Adipocyte (in vitro differentiated cells): ENCODE measurements around the gene SAMD4A.

Experiments used
- DNase-seq: peaks from one replicate; pipeline ENCODE4 v3.0.0-alpha.2; 2015; ENCODE audit warnings: low read depth
- H3K27me3 ChIP-seq: replicated peaks from 2 replicates; pipeline ENCODE4 v1.7.0; 2013; ENCODE audit warnings: mild to moderate bottlenecking, low read length, moderate library complexity; ENCODE audit not compliant: control insufficient read depth, insufficient read depth
- H3K36me3 ChIP-seq: 2 replicates; pipeline ENCODE4 v1.7.0; 2013; ENCODE audit warnings: low read length, mild to moderate bottlenecking, moderate library complexity; ENCODE audit not compliant: control insufficient read depth, insufficient read depth, severe bottlenecking
- H3K4me1 ChIP-seq: 2 replicates; pipeline ENCODE4 v1.7.0; 2013; ENCODE audit warnings: mild to moderate bottlenecking, low read length, moderate library complexity; ENCODE audit not compliant: control insufficient read depth, insufficient read depth
- H3K4me3 ChIP-seq: 2 replicates; pipeline ENCODE4 v1.7.0; 2013; ENCODE audit warnings: mild to moderate bottlenecking, low read length, moderate library complexity
- H3K9ac ChIP-seq: 2 replicates; pipeline ENCODE4 v1.7.0; 2013; ENCODE audit warnings: mild to moderate bottlenecking, low read length, moderate library complexity
- H3K9me3 ChIP-seq: 2 replicates; pipeline ENCODE4 v1.7.0; 2013; ENCODE audit warnings: mild to moderate bottlenecking, low read length, moderate library complexity; ENCODE audit not compliant: control insufficient read depth

The SAMD4A gene

GRCh38 chr14:54769951-54770863 lies 203.3 kb downstream of the SAMD4A start:
- Histone ChIP-seq H3K36me3 (peaks cover 52% of the 10 kb centered on the region), H3K9ac (no peak overlapping the region), H3K4me3 (no peak overlapping the region), H3K4me1 (peaks cover 29% of the 10 kb centered on the region), H3K27me3 (no peaks in the 10 kb centered on the region), H3K9me3 (no peaks in the 10 kb centered on the region)
- no peak for DNase-seq

DNA sequence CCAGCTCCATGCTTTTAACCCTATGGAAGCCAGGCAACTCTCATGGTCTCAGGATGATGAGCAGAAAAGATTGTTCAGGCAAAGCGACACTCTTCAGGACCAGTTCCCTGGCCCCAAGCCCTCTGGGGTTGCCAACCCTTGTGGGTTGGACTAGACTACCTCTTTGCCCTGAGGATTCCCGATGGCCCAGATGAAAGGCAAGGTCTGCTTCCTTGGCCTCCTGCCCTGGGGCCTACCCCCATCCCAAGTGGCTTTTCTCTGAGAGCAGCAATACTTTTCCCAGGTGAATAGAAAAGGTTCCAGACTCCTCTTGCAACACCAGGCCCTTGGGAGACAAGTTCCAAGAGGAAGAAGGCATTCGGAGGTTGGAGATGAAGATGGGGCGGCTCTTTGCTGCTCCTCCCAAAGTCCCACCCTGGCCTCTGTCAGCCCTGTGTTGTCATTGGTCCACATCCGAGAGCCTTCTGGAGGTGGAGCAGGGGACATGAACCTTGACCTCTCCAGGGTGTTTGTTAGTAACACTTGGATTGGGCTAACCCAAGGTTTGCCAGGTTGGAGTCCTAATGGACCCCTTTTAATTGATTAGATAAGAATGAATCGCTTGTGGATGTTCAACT lies 204.6 kb downstream of the SAMD4A start:
- peaks cover 59% of the 10 kb centered on the region for H3K36me3 ChIP-seq
- H3K4me1 ChIP-seq, result peaks cover 34% of the 10 kb centered on the region
- H3K27me3 ChIP-seq, result no peaks in the 10 kb centered on the region
- no peaks in the 10 kb centered on the region for H3K9me3 ChIP-seq
- H3K9ac ChIP-seq, result peak overlapping the region; percentile 81
- H3K4me3 ChIP-seq, result peak overlapping the region; percentile 8
- no peak for DNase-seq

- peaks cover 54% of the 10 kb centered on the region for H3K36me3 ChIP-seq
- peaks cover 40% of the 10 kb centered on the region for H3K4me1 ChIP-seq
- H3K4me3 ChIP-seq, result peak overlapping the region; percentile 52
- H3K9ac ChIP-seq, result peak overlapping the region; percentile 81
- no peaks in the 10 kb centered on the region for H3K9me3 ChIP-seq
- no peaks in the 10 kb centered on the region for H3K27me3 ChIP-seq
- peak; percentile 49 for DNase-seq
These were observed 205.5 kb downstream of the SAMD4A start for GRCh38 chr14:54772451-54772881.

DNA sequence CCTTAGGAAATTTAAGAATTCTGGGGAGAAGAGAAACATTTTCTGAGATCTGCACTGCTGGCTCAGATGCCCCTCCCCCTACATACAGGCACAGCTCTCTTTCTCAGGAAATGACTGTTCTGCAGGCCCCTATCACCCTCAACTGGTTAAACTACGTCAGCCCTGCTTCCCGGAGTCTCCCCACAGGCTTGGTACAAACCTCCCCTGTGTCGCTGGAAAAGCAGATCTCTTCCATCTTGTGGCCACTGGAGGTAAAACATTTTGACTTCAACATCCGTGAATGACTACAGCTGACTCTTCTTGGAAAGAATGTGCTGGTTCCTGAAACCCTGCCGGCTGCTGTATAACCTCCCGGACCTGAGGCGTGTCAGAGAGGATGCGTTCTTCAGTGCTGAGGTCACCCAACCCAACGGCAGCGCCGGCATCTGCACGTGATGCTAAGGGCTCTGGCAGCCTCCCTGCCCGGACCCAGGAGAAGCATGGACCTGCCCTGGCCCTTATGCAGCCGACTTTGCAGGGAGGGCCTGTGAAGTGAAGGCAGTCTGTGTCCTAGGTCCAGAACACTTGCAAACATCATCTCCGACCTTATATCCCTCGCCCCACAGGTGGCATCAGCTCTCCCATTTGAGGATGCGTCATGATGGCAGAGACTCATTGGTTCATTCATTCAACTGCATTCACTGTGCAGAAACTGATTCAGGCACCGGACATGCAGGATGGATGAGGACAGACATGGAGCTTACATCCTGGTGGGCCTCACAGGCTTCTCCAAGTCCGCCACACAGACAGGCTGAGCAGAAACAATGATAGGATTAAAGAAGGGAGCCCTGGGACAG lies 206.5 kb downstream of the SAMD4A start:
- peak; percentile 98 for DNase-seq
- peaks cover 51% of the 10 kb centered on the region for H3K36me3 ChIP-seq

DNA sequence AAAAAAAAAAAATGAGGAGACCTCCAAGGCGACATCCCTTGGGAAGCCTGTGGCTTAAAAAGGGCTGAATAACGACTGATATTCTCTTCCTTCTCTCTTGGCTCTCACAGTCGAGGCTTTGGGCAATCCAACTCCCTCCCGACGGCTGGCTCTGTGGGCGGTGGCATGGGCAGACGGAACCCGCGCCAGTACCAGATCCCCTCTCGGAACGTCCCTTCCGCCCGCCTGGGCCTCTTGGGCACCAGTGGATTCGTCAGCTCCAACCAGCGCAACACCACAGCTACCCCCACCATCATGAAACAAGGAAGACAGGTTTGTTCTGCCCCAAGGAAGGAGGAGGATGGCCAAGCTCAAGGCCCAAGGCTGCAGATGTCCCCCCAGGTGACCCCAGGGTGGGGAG lies 207.9 kb downstream of the SAMD4A start:
- Histone ChIP-seq H3K36me3 (peaks cover 52% of the 10 kb centered on the region), H3K27me3 (no peaks in the 10 kb centered on the region), H3K4me3 (no peak overlapping the region), H3K4me1 (peaks cover 40% of the 10 kb centered on the region), H3K9ac (no peak overlapping the region), H3K9me3 (no peaks in the 10 kb centered on the region)
- DNase-seq, result no peak

More for the DNA sequence above, 206.5 kb downstream of the SAMD4A start:
- Histone ChIP-seq H3K4me3 (peak overlapping the region; percentile 52), H3K4me1 (peaks cover 40% of the 10 kb centered on the region), H3K9ac (peak overlapping the region; percentile 81), H3K27me3 (no peaks in the 10 kb centered on the region), H3K9me3 (no peaks in the 10 kb centered on the region)

- DNase-seq, result no peak
- peak overlapping the region; percentile 36 for H3K9ac ChIP-seq
- H3K27me3 ChIP-seq, result no peaks in the 10 kb centered on the region
- peaks cover 40% of the 10 kb centered on the region for H3K4me1 ChIP-seq
- peaks cover 50% of the 10 kb centered on the region for H3K36me3 ChIP-seq
- H3K4me3 ChIP-seq, result no peak overlapping the region
- H3K9me3 ChIP-seq, result no peaks in the 10 kb centered on the region
These were observed 208.7 kb downstream of the SAMD4A start for GRCh38 chr14:54775486-54776140.

- no peaks in the 10 kb centered on the region for H3K9me3 ChIP-seq
- peaks cover 36% of the 10 kb centered on the region for H3K4me1 ChIP-seq
- peak; percentile 84 for DNase-seq
- H3K9ac ChIP-seq, result peak overlapping the region; percentile 36
- H3K27me3 ChIP-seq, result no peaks in the 10 kb centered on the region
- peaks cover 54% of the 10 kb centered on the region for H3K36me3 ChIP-seq
- H3K4me3 ChIP-seq, result no peak overlapping the region
These were observed 209.6 kb downstream of the SAMD4A start for GRCh38 chr14:54776361-54777001.

GRCh38 chr14:54777395-54777794 lies 210.5 kb downstream of the SAMD4A start:
- Histone ChIP-seq H3K9me3 (no peaks in the 10 kb centered on the region), H3K36me3 (peaks cover 58% of the 10 kb centered on the region), H3K4me1 (peaks cover 27% of the 10 kb centered on the region), H3K27me3 (no peaks in the 10 kb centered on the region), H3K9ac (no peak overlapping the region), H3K4me3 (no peak overlapping the region)
- no peak for DNase-seq

DNA sequence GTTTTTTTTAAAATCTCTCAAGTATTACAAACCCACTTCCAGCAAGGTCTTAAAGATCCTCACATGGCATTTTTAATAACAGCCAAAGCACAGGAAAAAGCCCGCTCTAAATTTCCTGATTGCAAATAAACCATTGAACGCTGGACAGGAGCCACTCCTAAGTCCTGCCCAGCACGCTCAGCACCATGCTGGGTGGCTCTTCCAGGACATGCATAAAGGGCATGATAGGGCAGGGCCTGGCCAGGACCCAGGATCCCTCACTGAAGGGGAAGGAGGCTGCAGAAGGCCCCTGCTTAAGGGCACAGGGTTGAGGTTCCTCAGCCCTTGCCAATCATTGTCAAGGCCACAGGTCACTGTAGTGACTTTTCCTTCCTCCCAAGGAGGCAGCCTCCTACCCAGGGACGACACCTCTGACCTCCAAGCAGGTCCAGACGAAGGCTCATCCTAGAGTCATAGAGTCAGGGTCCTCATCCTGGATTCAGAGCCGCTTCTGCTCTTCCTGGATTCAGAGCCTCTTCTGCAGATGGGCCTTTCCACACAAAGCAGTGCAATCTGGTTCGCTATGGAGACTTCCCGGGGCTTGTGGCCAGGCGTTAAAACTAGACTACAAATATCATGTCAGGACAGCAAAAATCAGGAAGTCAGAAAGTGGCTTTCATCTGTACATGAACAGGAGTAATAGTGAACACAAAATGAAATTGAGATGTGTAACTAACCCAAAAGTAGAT lies 211.9 kb downstream of the SAMD4A start:
- Histone ChIP-seq H3K27me3 (no peaks in the 10 kb centered on the region), H3K4me1 (peaks cover 24% of the 10 kb centered on the region), H3K9me3 (no peaks in the 10 kb centered on the region), H3K36me3 (peaks cover 61% of the 10 kb centered on the region), H3K4me3 (no peak overlapping the region), H3K9ac (no peak overlapping the region)
- no peak for DNase-seq

DNA sequence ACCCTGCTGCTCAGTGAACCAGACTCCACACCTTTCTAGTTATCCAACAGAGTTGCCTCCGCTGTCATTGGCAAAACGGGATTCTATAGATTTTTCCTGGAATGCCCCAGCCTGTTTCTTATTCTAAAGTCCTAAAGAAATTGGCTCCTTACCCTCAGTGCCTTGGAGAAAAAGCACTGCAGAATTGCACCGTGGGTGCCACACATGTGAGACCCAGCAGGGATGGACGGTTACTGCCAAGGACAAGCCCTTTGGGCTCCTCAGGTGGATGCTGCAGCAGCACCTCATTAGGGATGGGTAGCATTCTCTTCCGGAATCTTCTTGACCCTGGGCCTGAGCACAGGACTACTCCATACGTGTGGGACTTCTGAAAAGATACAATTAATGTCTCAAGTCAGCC lies 214.2 kb downstream of the SAMD4A start:
- Histone ChIP-seq H3K9ac (no peak overlapping the region), H3K9me3 (no peaks in the 10 kb centered on the region), H3K27me3 (no peaks in the 10 kb centered on the region), H3K36me3 (peaks cover 69% of the 10 kb centered on the region), H3K4me1 (peaks cover 21% of the 10 kb centered on the region), H3K4me3 (no peak overlapping the region)
- no peak for DNase-seq
